GM13977 (cell line): Measurements from ENCODE around the gene PDE1C.

ENCODE experiments used
- DNase-seq: peaks from one replicate; pipeline ENCODE4 v3.0.0; 2012; ENCODE audit warnings: low spot score
- in situ Hi-C: fragments of 300-500 bp; cut with MboI; formaldehyde crosslinking; loops from one replicate; pipeline ENCODE4 v1.12.0; 2022; ENCODE audit warnings: low sequenced_read_pairs, low pct_unique_long_range_greater_than_20kb, mixed read lengths, inconsistent platforms; ENCODE audit not compliant: unreplicated experiment
- TF ChIP-seq, protein P1 (sequence below): IDR thresholded peaks from 2 replicates; pipeline ENCODE4 v1.5.1; 2012; ENCODE audit warnings: mild to moderate bottlenecking, control low read depth; ENCODE audit not compliant: insufficient read depth; ENCODE audit errors: extremely low read depth, missing control alignments

PDE1C gene

DNA sequence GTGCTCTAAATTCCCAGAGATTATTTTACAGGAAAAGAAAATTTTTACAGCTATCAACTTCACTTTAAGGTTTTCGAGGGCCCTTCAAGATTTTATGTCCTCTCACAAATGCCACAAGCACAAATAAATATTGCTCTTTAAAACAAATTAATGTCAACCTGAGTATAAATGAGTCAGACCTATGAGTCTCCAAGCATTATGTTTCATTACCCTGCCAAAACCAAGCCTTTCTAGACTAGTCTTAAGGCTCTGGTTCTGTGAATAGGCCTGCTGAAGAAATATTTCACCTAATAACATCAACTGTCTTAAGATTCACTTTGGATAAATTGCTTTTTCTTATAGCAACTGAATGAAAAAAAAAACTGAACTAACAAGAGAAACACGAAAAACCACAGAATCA, 153.0 kb downstream of the PDE1C start:
- in situ Hi-C loops: no loop called here
- TF ChIP-seq, protein P1, sequence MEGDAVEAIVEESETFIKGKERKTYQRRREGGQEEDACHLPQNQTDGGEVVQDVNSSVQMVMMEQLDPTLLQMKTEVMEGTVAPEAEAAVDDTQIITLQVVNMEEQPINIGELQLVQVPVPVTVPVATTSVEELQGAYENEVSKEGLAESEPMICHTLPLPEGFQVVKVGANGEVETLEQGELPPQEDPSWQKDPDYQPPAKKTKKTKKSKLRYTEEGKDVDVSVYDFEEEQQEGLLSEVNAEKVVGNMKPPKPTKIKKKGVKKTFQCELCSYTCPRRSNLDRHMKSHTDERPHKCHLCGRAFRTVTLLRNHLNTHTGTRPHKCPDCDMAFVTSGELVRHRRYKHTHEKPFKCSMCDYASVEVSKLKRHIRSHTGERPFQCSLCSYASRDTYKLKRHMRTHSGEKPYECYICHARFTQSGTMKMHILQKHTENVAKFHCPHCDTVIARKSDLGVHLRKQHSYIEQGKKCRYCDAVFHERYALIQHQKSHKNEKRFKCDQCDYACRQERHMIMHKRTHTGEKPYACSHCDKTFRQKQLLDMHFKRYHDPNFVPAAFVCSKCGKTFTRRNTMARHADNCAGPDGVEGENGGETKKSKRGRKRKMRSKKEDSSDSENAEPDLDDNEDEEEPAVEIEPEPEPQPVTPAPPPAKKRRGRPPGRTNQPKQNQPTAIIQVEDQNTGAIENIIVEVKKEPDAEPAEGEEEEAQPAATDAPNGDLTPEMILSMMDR: no peak
- no peak for DNase-seq

DNA sequence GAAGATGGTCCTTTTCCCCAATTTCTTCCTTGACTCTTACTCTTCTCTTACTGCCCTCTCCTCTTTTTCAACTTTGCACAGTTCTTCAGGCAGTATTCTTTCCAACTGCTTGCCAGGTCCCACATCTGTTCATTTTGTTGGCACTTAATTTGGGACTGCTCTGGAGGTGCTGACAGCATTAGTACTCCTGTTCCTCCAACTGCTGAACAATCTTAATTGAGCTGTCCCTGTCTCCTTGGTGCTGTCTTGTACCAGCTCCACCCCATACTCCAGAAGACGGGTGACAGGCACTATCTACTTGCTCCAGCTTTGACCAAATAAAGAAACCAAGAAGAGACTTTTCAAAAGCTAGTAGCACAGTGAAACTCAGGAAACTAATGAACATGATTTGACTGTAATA, 160.0 kb downstream of the PDE1C start:
- in situ Hi-C loops: no loop called here
- DNase-seq: no peak
- TF ChIP-seq, protein P1: no peak

DNA sequence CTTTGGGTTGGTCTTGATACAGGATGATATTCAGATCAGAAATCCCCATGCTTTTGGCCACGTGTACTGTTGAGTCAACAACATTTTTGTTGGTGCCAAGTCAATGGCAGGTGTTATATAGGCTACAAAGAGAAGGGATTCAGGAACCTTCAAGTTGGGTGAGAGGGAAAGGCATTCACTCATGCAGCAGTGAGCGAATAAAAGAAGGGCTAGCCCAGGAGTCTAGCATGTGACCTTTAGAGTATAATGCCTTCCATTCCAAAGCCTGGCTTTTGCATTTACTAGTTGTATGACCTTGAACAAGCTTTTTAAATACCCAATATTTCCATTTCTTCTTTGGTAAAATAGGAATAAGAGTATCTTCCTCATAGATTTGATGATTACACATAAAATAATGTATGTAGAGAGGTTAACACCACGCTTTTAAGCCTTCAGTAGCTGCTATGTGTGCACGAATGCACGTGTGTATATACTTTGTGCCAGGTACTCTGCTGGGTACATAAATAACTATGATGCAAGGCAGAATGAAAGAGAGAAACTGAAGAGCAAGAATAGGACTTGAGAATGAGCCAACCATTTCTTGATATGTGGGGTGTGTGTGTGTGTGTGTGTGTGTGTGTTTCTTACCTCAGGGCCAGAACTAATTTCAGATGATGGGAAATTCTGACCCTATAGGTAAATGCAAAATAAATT, 163.6 kb downstream of the PDE1C start:
- no peak for DNase-seq
- TF ChIP-seq, protein P1: no peak
- in situ Hi-C loops: no loop called here

DNA sequence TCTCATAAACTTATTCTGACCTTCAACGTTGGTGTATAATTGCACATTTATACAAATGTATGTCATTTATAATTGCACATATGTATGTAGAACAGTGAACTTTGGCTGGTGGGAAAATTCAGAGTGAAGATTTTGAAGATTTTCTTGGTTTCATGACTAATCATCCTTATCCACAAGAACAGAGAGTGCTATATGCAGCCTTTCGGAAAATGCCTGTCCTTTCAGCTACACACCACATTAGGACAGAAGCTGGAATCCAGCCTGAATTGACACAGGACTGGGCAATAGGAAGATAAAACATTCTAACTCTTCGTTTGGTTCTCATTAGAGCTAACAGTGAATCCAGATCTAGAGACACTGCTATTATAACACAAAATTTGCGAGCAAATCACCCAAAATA, 166.2 kb downstream of the PDE1C start:
- DNase-seq: no peak
- TF ChIP-seq, protein P1: no peak
- in situ Hi-C loops: no loop called here

DNA sequence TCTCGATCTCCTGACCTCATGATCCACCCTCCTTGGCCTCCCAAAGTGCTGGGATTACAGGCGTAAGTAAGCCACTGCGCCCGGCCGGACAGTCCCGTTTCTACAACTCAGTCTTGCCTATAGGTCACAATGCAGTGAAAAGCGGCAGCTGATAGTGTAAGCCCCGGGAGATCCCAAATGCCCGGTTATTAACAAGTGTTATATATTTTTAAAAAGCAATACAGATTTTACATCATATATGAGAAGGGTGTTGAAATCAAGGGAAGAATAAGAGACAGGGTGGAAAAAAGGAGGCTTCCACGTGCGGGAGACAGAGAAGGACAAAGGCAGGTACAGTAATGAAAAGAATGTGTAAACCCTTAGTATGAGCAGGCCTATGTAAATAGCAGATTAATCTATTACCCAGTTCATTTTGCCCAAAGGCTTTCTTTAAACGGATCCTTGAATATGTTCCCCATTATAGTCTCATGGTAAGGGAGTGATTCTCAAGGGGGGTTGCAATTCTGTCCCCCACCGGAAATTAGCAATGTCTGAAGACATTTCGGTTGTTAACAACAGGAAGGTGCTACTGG, 170.8 kb downstream of the PDE1C start:
- no peak for DNase-seq
- TF ChIP-seq, protein P1: no peak
- in situ Hi-C loops: no loop called here

DNA sequence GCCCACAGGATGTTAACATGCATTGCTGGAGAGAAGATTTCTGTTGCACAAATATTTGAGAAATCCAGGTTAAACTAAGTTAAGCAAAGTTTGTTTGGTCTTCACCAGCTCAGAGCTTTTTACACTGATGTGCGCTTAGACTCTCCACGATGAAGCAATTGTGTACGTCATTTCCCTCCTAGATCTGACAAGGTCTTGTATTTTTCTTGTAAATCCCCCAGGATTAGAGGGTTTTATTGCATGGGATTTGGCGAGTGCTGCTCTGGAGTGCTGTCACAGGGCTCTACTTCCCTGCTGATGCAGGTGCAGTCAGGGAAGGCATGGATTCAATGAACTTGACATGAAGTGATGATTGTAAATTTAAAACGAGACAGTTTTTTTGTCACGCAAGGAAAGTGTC, 173.3 kb downstream of the PDE1C start:
- TF ChIP-seq, protein P1: no peak
- DNase-seq: no peak
- in situ Hi-C loops: no loop called here

DNA sequence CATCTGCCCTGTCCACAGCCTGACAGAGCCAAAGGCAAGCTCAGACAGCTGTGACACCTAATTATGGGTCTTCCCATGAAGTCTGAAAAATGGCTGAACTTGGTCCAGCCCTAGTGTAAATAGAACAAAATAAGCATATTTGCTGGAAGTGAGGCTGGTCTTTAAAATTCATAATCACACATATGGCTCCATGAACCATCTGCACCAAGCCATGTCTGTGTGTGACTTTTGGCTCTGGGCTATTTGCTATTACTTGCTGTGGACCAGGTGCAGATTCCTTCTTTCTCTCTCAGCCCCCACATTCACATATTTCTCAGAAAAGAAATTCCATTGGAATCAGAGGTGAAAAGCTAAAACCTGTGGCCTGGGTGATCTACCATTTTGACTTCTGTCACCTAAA, 175.9 kb downstream of the PDE1C start:
- in situ Hi-C loops: no loop called here
- TF ChIP-seq, protein P1: no peak
- no peak for DNase-seq
